Aortic smooth muscle cell (primary cell): Measurements from ENCODE around the gene C1orf105. TPM values are rescaled to one million over a fixed set of nuclear protein-coding genes. Genes with fewer than 3 reads are reported as not detected.

Experiments used
- total RNA-seq: library from RNA; depleted of rRNA; stranded (reverse); fragments of >200 nt; gene quantifications from 2 replicates; pipeline ENCODE4 v1.2.3, GENCODE V29; 2014

Gene C1orf105
- total RNA-seq = not detected in 2 replicates

GRCh38 chr1:172420385-172420784, at the start of gene C1orf105:
C1orf105 (plus strand) TSS chr1:172420685; CDS start chr1:172420886, 201 bp downstream.

GRCh38 chr1:172443666-172444453, 23.4 kb downstream of the C1orf105 start, which contains the start of gene PIGC:
PIGC (minus strand) TSS chr1:172444069; CDS start chr1:172442622, 1,447 bp downstream.

Other genes with a start within 250 kb of the C1orf105 start
- gene PIGC, start 23.4 kb downstream of the C1orf105 start, total RNA-seq = 15.2 and 15.7 TPM in 2 replicates
- 19.7 and 22.9 TPM in 2 replicates for gene SUCO, start 112.5 kb downstream of the C1orf105 start, total RNA-seq
- not detected in 2 replicates for gene FASLG, start 238.4 kb downstream of the C1orf105 start, total RNA-seq